Measurements from ENCODE around the gene PDF.

GRCh38 chr16:69310653-69311532 is 19.5 kb downstream of the PDF start, which contains the start of gene VPS4A:
- no peak for TF ChIP-seq EZH2phosphoT487 (IDR thresholded peaks at IDR 0.05; ENCODE audit: borderline replicate concordance)
- peak; percentile 59 for TF ChIP-seq CTCF (conservative IDR thresholded peaks at IDR 0.05; ENCODE audit: low read length)

Data from Loucy (cell line).